Activated T-helper 1 cell treated with Interleukin-2 at 50 U/mL for 16 hours (primary cell): ENCODE measurements around the gene WNK4.

ENCODE experiments used
- DNase-seq: peaks from one replicate; pipeline ENCODE4 v3.0.0-alpha.2; 2020; ENCODE audit warnings: low read depth

Gene WNK4

DNA sequence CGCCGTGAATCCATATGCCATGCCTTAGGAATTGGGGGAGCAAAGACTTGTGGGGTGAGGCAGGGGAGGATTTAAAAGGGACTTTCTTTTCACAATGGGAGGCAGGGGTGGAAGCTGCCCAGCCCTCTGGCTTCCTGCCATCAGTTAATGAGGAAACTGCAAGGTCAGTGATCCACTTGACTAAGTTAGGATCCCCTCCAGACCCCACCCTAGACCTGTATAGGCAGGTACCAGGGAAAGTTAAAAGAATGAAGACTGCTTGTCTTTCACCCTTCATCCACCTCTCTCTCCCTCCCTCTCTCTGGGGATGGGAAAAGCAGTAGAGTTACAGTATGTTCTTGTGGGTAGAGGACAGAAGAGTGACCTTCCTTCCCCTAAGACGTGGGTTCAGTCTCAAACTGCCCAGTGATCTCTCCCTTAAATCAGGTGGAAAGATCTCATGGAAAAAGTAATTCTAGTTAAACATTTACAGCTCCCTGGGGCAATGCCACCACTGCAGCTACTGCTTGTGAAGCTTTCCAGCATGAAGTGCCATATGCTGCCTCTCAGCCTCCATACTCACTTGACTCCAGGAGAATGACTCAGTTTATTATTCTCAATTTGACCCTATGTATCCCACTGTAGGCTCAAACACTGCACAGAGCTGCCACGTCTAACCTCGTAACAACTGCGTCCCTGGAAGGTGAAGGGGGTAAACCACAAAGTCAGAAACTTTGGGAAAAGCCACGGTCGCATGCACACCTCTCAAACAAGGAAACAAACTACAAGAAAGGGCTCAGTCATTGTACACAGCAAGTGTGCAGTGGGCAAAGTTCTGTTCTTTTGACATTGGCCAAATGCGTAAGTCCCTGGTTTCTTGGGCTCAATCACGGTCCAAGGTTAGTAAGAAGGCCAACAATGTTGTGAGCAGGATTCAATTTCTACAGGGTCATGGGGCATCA, 16.9 kb downstream of the WNK4 start:
- no peak for DNase-seq

DNA sequence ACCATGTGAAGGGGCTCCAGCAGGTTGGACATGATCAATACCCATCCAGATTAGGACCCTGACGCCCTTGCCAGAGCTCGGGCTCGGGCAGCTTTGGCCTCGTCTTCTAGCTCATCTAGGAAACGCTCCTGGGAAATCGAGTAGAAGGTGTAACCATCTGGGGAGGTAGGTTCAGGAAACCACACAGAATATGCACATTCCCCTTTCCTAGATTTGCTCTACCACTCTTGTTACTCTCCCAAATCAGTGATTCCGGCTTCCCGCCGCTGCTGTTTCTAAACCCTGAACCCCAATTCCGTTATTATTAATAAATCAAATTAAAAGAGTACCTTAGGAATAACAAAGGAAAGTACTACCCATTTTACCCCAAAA, 17.6 kb downstream of the WNK4 start:
- no peak for DNase-seq

DNA sequence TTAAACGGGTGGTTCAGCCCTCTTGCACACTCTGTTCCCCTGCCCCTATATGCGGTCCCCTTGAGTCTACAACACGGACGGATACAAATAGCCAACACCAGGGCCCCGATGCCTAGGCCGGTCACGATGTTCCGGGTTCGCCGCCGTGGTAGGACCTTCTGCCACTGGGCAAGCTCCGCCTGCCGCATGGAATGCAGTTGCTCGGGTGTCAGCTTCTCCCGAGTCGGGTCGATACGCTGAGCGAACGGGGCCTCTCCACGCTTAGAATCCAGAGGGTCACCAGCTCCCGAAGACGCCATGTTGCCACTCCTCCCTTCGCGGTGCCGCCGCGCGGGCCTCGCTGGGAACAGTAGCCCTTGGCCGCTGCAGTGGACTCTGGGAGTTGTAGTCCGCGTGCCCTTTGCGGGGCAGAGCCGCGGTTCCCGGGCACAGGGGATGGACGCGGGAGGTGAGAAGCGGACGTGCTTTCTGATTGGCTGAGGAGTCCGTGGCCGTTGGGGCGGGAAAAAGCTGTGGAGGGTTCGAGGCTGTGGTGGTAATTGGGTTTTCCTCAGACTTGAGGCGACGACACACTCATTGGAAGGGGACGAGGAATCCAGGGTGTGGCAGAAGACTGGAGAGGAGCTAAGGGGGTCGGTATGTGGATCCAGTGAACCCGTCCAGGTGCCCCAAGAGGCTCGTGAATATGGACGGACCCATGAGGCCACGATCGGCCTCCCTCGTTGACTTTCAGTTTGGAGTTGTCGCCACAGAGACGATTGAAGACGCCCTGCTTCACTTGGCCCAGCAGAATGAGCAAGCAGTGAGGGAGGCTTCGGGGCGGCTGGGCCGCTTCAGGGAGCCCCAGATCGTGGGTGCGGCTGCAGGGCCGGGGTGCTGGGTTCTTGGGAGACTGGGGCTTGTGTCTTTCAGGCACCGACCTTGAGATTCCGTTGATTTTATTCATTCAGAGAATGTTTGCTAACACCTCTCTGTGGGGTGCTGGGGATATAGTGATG, 18.3 kb downstream of the WNK4 start, which contains the start of the genes CNTD1 and COA3:
CNTD1 (plus strand) TSS at position 479 of the 998 bp plus-strand sequence; CDS start at position 686, 207 bp downstream.
COA3 (minus strand) TSS at position 322 of the 998 bp plus-strand sequence; CDS start at position 299, 23 bp downstream.
- peak; percentile 53 for DNase-seq

GRCh38 chr17:42803074-42803883, 22.9 kb downstream of the WNK4 start:
- DNase-seq: no peak

DNA sequence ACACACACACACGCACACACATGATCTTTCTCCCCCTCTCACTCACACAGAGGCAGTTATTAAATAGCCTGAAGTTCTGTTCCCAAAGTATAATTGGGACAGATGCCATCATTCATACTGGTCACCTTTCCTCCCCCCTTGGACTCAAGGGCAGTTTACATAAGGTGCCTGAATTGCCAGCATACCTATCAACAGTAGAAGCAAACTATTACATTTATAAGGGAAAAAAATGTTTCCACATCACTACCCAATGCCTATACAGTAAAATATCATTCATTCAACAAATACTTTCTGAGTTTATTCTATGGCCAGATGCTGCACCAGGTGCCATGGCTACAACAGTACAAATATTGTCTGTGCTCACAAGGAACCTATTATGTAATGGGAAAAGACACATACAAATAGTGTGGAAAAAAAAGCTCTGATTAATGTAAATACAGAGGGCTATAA, 24.5 kb downstream of the WNK4 start:
- no peak for DNase-seq

DNA sequence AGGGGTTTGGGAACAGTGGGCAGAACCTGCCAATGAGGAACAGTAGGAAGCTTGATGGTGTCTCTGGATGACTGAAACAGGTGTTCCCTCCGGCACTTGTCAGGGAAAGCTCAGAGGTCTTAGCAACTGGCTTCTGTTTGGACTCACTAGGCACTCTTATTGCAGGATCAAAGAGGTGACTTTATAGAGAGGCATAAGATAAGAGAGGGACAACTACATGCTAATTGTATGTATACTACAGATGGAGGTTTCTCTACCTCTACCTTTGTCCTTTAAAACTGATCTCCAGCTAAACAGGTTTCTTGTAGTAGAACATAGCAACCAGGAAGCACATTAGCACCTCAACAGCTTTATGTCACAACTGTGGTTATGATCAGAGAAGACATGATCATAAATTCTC, 25.8 kb downstream of the WNK4 start:
- no peak for DNase-seq

DNA sequence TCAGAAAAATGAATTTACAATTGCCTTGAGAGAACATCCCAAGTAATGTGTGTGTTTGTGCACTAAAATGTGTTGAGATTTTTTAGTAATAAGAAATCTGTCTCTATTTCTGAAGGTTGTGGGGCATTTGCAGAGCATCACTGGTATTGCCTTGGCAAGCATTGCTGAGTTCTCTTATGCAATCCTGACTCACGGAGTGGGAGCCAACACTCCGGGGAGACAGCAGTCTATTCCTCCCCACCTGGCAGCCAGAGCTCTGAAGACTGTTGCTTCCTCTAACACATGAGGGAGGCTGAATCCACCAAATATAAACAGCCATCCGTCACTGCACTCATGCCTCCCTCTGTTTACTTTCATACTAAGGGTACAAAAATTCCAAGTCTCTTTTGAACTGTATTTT, 28.8 kb downstream of the WNK4 start:
- DNase-seq: no peak

- DNase-seq: no peak
Observed at GRCh38 chr17:42814633-42815399, 34.4 kb downstream of the WNK4 start.

DNA sequence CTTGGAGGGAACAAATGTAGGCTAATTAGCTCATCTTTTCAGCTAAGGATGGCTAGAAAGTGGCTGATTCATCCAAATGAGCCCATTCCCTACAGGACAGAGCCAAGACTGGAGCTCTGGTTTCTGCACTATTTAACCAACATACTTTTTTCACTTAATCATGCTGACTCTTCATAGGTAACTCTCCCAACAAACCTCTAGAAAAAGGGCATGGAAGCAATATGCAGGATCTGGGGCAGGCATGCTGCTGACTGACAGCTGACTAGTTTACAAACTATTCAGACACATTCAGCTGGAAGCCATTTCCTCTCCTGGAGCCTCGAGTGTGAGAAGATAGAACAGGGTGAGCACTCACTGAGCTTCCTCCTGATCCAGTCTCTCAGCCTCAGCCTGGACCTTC, 37.5 kb downstream of the WNK4 start:
- DNase-seq: no peak

DNA sequence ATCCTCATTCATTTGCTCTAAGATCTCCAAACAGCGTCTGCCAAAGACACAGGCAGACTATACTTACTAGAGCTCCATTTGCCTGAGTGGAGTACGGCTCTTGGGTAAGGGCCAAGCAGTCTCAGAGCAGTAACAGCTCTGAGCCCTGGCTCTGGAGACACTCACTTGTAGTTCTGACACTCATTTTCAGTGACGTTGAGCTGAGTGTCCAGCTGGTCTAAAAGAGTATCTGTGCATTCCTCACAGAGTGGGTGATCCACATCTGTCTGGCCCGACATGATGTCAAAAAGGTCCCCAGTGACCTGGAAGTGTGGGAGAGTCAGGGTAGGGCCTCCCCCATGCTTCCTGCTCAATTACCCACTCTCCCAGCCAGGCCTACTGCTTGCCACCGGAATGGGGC, 38.0 kb downstream of the WNK4 start:
- no peak for DNase-seq

DNA sequence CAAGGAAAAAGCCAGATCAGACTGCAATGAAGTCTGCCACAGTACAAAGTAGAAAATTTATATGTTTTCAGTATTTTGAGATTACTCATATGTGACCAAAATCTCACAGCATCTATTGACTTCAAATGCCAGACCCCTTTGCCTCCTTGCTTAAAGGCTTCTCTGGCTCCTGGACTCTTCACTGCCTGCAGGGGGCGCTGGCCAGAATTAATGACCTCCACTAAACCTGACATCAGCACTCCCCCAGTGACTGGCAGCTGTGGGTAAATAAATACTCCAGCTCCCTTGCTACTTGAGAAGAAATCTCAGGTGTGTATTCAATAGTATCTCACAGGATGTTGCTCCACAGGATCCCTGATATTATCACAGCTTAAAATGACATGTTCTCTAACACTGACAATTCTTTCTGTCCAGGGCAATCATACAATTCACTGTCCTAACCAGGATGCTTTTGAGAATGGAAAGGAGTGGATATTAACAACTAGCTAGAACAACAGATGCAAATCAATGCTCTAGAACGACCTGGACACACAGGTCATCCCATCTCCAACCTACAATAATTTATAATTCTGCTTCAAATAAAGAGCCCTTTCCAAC, 39.6 kb downstream of the WNK4 start:
- DNase-seq: no peak

GRCh38 chr17:42821176-42821575, 40.8 kb downstream of the WNK4 start:
- DNase-seq: no peak

DNA sequence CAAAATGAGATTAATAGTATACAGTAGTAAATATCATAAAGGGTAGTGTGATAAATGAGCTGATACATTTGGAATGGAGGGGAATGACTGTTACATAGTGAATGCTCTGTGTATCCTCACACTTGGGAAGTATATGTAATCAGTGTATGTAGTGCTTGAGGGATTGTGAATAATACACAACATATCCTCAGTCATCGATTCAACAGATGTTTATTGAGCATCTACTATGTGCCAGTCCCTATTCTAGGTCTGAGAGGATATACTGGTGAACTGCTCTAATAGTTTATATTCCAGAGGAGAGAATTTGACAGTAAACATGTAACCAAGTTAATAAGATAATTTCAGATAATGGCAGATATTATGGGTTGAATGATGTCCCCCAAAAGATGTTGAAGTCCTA, 47.1 kb downstream of the WNK4 start:
- no peak for DNase-seq

GRCh38 chr17:42830971-42831370, 50.6 kb downstream of the WNK4 start:
- DNase-seq: no peak

DNA sequence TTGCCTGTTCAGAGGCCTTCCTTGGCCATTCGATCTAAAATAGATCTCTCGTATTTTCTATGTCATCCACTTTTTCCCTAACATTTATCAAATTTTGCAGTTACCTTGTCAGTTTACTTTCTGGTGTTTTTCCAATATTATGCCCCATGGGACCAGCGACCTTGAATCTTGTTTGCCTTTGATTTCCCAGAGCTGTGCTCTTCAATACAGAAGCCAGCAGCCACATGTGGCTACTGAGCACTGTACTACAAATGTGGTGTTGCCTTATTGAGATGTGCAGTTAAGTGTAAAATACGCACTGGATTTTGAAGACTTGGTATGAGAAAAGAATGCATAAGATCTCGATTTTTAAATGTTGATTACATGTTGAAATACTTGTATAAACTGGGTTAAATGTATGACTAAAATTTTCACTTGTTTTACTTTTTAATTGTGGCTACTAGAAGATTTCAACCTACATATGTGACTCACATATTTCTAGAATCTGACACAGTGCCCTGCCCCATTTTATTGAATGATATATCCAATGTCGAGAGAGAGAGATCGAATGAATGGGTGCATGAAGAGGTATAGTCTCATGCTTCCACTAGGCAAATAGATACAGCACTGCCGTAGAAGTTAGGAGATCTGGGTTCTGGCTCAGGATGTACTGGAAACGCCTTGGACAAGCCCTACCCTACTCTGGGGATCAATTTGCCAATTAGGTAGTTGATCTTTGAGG, 52.0 kb downstream of the WNK4 start:
- DNase-seq: no peak

GRCh38 chr17:42832934-42833766, 52.7 kb downstream of the WNK4 start, which contains the start of gene PSME3:
Gene PSME3 (plus strand): TSS chr17:42833397. CDS start chr17:42833632, 235 bp downstream.
- peak; percentile 81 for DNase-seq

DNA sequence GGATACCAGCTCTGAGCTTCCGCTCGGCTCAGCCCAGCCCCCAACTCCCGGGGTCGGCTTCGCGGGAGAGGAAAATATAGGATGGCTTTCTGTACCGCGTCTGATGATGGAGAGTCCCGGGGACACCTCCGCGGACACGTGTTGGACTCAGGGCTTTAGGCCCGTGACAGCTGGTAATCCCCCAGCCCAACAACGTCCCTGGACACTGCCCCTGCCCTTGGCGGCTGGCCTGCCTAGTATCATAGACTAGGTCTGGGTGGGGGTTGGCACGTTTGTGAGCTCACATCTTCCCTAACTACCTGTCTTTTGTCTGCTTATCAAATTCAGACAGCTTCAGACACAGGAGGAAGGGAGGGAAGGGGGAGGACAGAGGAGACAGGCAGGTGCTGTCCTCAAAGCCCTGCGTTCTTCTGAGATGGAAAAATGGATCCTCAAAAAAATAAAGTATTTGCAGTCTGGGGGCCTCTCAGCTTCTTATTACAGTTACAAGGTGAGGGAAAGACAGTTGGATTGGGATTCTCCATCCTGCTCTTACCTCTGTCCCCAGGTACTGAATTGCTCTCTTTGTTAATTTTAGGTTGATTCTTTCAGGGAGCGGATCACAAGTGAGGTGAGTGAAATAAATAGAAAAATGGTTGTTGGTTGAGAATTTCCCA, 53.5 kb downstream of the WNK4 start:
- DNase-seq: no peak

DNA sequence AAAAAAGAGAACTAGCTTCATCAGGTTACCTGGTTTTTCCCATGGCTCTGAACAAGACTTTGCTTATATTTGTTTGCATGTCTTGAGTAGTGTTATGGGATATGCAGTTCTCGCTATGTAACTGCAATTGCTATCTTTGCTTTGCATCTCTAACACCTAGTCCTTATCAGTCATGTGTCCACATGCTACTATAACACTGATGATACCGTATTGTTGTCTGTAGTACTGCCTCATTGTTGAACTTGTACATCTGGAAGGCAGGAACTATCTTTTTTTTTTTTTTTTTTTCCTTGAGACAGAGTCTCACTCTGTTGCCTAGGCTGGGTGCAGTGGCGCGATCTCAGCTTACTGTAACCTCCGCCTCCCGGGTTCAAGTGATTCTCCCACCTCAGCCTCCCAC, 55.3 kb downstream of the WNK4 start:
- DNase-seq: no peak
